Measurements from ENCODE around the gene ADD3.

DNA sequence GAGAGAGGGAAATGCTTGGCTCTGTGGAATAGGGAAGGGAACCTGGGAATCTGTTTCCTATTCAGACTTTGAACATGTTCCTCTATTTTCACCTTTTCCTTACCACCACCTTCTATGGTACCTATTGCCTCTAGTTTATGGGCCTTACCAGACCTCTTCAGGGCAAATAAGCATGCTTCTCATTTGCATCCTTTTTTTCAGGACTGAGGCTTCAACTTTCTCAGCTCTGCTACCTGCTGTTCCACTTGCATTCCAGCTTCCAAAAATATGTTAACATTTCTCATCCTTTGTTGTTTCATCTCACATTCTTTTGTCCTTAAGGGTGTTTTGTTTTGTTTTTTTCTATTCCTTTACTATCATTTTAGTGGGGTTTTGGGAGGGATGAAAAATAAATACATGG lies 121.7 kb downstream of the ADD3 start:
- TF ChIP-seq, protein P1, sequence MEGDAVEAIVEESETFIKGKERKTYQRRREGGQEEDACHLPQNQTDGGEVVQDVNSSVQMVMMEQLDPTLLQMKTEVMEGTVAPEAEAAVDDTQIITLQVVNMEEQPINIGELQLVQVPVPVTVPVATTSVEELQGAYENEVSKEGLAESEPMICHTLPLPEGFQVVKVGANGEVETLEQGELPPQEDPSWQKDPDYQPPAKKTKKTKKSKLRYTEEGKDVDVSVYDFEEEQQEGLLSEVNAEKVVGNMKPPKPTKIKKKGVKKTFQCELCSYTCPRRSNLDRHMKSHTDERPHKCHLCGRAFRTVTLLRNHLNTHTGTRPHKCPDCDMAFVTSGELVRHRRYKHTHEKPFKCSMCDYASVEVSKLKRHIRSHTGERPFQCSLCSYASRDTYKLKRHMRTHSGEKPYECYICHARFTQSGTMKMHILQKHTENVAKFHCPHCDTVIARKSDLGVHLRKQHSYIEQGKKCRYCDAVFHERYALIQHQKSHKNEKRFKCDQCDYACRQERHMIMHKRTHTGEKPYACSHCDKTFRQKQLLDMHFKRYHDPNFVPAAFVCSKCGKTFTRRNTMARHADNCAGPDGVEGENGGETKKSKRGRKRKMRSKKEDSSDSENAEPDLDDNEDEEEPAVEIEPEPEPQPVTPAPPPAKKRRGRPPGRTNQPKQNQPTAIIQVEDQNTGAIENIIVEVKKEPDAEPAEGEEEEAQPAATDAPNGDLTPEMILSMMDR (optimal IDR thresholded peaks at IDR 0.05 in 1 of 3, IDR thresholded peaks at IDR 0.05 in 1 of 3, conservative IDR thresholded peaks at IDR 0.05 in 1 of 3; ENCODE audit: extremely low read depth in 1 of 3, insufficient read depth in 2 of 3, low read length in 3 of 3), result no peak
- TF ChIP-seq EZH2 (IDR thresholded peaks at IDR 0.05; ENCODE audit: low read length), result no peak

Data from keratinocyte (primary cell).